HL-60/S4 treated with phorbol 12-myristate 13-acetate at 8.2 ng/mL for 4 days and 3 days (cell line): Measurements from ENCODE around the gene LYSMD3.
"Not testable (repeated sequence)": the region's sequence is repeated elsewhere in the genome, so short reads cannot be mapped to it uniquely, and the experiment has no call there.

Experiments
- in situ Hi-C: fragments of 300-500 bp; cut with MboI; formaldehyde crosslinking; loops from 2 replicates; pipeline ENCODE4 v1.15.0; 2022; ENCODE audit warnings: low sequenced_read_pairs

Gene LYSMD3

GRCh38 chr5:90529194-90529938, at the start of gene LYSMD3:
Gene LYSMD3 (minus strand): TSS chr5:90529584. CDS start chr5:90525289, 4,295 bp downstream.
- in situ Hi-C loops: no loop called here

- in situ Hi-C loops: not testable (repeated sequence)
Measured at GRCh38 chr5:90576566-90576965, 47.2 kb upstream of the LYSMD3 start.

DNA sequence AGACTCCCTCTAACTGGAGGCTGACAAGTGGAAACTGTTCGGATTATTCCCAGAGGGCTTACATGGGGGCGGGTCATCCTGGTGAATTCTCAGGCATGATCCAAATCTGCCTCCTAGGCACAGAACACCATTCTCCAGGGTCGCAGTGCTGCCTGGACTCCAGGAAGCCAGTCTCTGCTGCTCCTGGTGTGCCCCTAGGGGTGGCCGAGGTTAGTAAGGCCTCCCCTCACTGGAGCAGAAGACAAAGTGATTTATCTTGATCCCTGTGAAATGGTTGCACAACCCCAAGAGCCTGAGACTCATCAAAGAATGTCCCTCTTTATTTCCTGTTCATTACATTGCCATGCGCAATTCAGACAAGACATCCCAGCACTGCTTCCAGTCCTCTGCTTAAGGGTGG, 46.3 kb upstream of the LYSMD3 start:
- in situ Hi-C loops: no loop called here

DNA sequence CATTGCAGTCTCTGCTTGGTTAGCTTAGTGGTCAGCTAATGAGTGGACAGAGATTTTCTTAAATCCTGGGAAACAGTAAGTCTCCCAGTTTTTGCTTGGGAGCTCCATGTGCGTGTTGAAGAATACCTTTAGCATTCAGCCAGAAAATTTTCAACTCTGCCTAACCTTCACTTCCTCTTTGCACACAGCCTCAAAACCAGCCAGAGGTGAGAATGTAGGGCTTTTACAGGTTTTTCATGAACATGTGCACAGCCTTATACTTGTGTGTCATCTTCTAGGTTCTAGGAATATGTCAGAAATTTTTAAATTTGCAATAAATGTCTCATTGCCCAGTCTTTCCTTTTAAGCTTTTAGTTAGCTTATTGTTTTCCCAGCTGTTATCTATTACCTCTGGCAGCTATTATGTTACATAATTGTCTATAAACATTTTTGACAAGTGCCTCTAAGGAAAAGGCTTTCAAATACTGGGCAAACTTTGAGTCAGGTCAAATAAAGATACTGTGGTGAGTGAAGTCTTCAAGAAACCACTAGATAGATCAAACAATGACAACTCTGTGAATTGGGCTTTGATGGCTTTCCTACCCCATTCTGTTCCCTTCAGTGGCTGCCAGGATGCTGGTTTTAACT, 41.9 kb upstream of the LYSMD3 start:
- in situ Hi-C loops: no loop called here

DNA sequence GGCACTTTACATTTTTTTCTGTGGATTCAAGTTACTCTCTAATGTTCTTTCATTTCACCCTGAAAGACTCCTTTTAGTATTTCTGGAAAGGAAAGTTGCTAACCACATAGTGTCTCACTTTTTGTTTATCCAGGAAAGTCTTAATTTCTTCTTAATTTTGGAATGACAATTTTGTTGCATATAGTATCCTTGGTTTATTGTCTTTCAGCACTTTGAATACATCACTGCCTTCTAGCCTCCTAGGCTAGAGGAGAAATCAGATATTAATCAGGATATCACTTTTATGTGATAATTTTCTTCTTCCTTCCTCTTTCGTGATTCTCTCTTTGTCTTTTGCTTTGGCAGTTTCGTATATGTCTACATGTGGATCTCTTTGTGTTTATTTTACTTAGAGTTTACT, 40.6 kb upstream of the LYSMD3 start:
- in situ Hi-C loops: no loop called here

- in situ Hi-C loops: no loop called here
Measured at GRCh38 chr5:90569084-90569483, 39.7 kb upstream of the LYSMD3 start.

DNA sequence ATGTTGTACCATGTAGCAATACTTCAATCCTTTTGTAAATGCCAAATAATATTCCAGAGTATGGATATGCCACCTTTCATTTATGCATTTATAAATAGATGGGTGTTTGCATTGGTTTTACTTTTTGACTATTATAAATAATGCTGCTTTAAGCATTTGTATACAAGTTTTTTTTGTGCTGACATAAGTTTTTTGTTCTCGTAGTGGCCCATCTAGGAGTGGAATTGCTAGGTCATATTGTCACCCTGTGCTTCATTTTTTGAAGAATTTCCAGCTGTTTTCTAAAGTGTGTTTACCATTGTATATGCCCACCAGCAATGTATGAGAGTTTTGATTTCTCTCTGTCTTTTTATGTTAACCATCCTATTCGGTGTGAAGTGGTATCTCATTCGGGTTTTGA, 36.1 kb upstream of the LYSMD3 start:
- in situ Hi-C loops: no loop called here

GRCh38 chr5:90563108-90563507, 33.7 kb upstream of the LYSMD3 start:
- in situ Hi-C loops: no loop called here

GRCh38 chr5:90562341-90562740, 33.0 kb upstream of the LYSMD3 start:
- in situ Hi-C loops: no loop called here

DNA sequence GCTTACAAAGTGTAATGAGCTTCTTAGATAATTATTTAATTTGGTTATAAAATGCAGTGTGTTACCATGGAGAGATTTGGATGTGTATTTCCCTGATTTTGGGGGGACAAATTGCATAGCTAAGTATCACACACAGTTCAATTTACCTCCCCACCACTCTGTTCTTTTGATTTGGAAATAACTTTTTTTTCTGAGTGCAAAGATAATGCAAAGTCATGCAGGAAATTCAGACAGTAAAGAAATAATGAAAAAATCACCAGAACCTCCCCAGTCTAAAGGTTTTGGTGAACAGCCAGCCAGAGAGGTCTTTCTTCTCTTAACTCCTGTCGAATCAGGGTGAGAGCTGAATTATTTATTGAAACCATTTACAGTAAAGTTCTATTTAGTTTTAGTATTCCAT, 32.4 kb upstream of the LYSMD3 start:
- in situ Hi-C loops: no loop called here

DNA sequence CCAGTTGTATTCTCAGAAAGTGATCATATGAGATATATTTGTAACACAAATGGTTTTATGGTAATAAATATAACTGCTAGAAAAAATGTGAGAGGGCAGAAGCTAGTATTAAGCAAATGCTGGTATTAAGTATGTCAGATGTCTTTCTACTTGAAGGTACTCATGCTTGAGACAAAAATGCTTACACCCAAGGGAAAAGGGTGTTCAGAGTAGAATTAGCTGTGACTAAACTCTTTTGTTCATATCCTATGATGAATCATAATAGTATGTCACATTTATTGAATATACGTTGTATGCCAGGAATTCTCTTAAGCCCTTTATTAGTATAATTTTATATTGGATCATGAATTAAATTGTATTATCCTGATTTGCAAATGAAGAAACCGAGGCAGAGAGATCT, 31.4 kb upstream of the LYSMD3 start:
- in situ Hi-C loops: no loop called here

- in situ Hi-C loops: no loop called here
Measured at GRCh38 chr5:90558344-90559192, 29.2 kb upstream of the LYSMD3 start, which contains the start of gene ADGRV1. Gene ADGRV1 (plus strand): TSS chr5:90558797. CDS start chr5:90558896, 99 bp downstream.

DNA sequence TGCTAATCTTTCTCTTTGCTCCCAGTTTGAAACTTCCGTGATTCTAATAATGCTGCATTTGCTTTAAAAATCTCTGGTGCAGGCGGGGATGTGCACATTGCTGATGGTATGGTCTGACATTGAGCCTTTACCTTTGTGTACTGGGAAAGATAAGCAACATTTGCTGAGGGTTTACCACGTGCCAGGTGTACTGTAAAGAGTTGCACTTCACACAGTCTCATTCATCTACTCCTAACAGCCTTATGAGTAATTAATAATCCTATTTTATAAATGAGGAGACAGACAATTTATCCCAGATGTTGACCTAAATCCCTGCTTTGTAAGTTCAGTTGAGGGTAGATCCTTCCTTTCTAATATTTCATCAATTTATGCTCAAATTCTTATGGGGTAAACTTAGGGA, 28.5 kb upstream of the LYSMD3 start:
- in situ Hi-C loops: no loop called here

DNA sequence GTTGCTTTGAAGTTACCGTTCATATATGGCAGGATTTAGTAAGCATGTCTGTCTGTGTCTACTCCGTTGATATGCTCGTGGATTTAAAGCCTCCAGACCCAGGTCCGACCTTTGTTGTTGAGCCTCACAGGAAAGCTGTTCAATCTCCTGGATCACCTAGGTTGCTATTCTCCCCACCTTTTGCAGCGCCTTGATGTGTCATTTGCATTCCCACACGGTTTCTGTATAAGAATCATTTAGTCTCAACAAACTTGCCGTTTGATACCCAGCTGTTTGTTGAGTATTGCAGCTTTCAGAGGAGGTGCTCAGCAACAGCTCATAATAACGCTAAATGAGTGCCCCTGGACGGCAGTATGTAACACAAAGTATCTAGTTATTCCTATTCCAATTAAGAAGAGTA, 28.0 kb upstream of the LYSMD3 start:
- in situ Hi-C loops: no loop called here

GRCh38 chr5:90555666-90556065, 26.3 kb upstream of the LYSMD3 start:
- in situ Hi-C loops: no loop called here

GRCh38 chr5:90554358-90555006, 25.1 kb upstream of the LYSMD3 start:
- in situ Hi-C loops: no loop called here

GRCh38 chr5:90553711-90554110, 24.3 kb upstream of the LYSMD3 start:
- in situ Hi-C loops: no loop called here

GRCh38 chr5:90551376-90551775, 22.0 kb upstream of the LYSMD3 start:
- in situ Hi-C loops: no loop called here

- in situ Hi-C loops: no loop called here
Measured at GRCh38 chr5:90550963-90551362, 21.6 kb upstream of the LYSMD3 start.

GRCh38 chr5:90549729-90550275, 20.4 kb upstream of the LYSMD3 start:
- in situ Hi-C loops: no loop called here

DNA sequence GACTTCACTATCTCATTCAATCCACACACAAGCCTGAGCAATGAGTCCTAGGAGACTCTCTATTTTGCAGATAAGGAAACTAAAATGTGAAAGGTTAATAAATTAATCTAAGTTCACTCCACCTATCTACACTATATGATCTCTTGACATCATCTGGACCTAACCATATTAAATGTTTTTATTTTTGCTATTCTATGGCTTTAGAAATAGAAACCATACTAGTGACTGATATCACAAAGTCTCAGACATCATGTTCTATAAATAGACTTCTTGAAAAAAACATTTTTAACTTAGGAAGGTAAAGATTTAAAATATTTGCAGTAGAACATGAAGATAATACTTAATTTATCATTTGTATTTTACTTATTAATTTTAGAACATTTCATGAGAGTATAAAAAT, 19.8 kb upstream of the LYSMD3 start:
- in situ Hi-C loops: no loop called here
